ENCODE results near the gene PAX3. TPM values are rescaled to one million over a fixed set of nuclear protein-coding genes. Genes with fewer than 3 reads are reported as not detected.

PAX3 gene
- total RNA-seq, 1 donor from 2014 or later: 66.7 TPM

GRCh38 chr2:222290401-222290735, 8.4 kb downstream of the PAX3 start:
- no peak for TF ChIP-seq CTCF (conservative IDR thresholded peaks at IDR 0.05)
- H3K27ac Mint-ChIP-seq: peak overlapping the region; percentile 39
- H3K4me3 Mint-ChIP-seq: peak overlapping the region; percentile 78
- H3K4me1 Mint-ChIP-seq (ENCODE audit: unreplicated experiment): peaks cover 7% of the 10 kb centered on the region
- peaks cover 100% of the 10 kb centered on the region for H3K27me3 Mint-ChIP-seq
- no peak for DNase-seq (ENCODE audit: extremely low spot score, unreplicated experiment)
- peaks cover 7% of the 10 kb centered on the region for H3K36me3 Mint-ChIP-seq
- H3K9me3 Mint-ChIP-seq: no peaks in the 10 kb centered on the region

- TF ChIP-seq CTCF (conservative IDR thresholded peaks at IDR 0.05): no peak
- H3K4me3 Mint-ChIP-seq: peak overlapping the region; percentile 78
- no peaks in the 10 kb centered on the region for H3K9me3 Mint-ChIP-seq
- H3K4me1 Mint-ChIP-seq (ENCODE audit: unreplicated experiment): peaks cover 7% of the 10 kb centered on the region
- peak overlapping the region; percentile 28 for H3K27ac Mint-ChIP-seq
- peaks cover 7% of the 10 kb centered on the region for H3K36me3 Mint-ChIP-seq
- DNase-seq (ENCODE audit: extremely low spot score, unreplicated experiment): no peak
- peaks cover 100% of the 10 kb centered on the region for H3K27me3 Mint-ChIP-seq
Measured at GRCh38 chr2:222289278-222290160, 9.3 kb downstream of the PAX3 start.

- Mint-ChIP-seq H3K27me3 (peaks cover 100% of the 10 kb centered on the region), H3K9me3 (no peaks in the 10 kb centered on the region), H3K36me3 (peaks cover 7% of the 10 kb centered on the region), H3K4me3 (peak overlapping the region; percentile 78), H3K4me1 (ENCODE audit: unreplicated experiment) (peaks cover 11% of the 10 kb centered on the region), H3K27ac (no peak overlapping the region)
- TF ChIP-seq CTCF (conservative IDR thresholded peaks at IDR 0.05): no peak
- DNase-seq (ENCODE audit: extremely low spot score, unreplicated experiment): no peak
Measured at GRCh38 chr2:222288590-222289277, 10.1 kb downstream of the PAX3 start.

- H3K36me3 Mint-ChIP-seq: peaks cover 7% of the 10 kb centered on the region
- H3K9me3 Mint-ChIP-seq: no peaks in the 10 kb centered on the region
- no peak overlapping the region for H3K4me3 Mint-ChIP-seq
- H3K27me3 Mint-ChIP-seq: peaks cover 100% of the 10 kb centered on the region
- TF ChIP-seq CTCF (conservative IDR thresholded peaks at IDR 0.05): no peak
- H3K27ac Mint-ChIP-seq: no peak overlapping the region
- no peak for DNase-seq (ENCODE audit: extremely low spot score, unreplicated experiment)
- H3K4me1 Mint-ChIP-seq (ENCODE audit: unreplicated experiment): peaks cover 11% of the 10 kb centered on the region
Measured at GRCh38 chr2:222287862-222288479, 10.8 kb downstream of the PAX3 start.

GRCh38 chr2:222284466-222284865, 14.3 kb downstream of the PAX3 start:
- no peak for TF ChIP-seq CTCF (conservative IDR thresholded peaks at IDR 0.05)
- Mint-ChIP-seq H3K4me1 (ENCODE audit: unreplicated experiment) (peaks cover 5% of the 10 kb centered on the region), H3K4me3 (no peak overlapping the region), H3K9me3 (no peaks in the 10 kb centered on the region), H3K27ac (no peak overlapping the region), H3K36me3 (peaks cover 7% of the 10 kb centered on the region), H3K27me3 (peaks cover 97% of the 10 kb centered on the region)
- DNase-seq (ENCODE audit: extremely low spot score, unreplicated experiment): no peak

Measured in type B pancreatic cell (in vitro differentiated cells).